Thyroid gland (tissue), 4 donors: ENCODE data around the gene ATAD1. TPM values are rescaled to one million over a fixed set of nuclear protein-coding genes. Genes with fewer than 3 reads are reported as not detected.
"Not testable (repeated sequence)": the region's sequence is repeated elsewhere in the genome, so short reads cannot be mapped to it uniquely, and the experiment has no call there.

Experiments
- DNase-seq, 2 donors: peaks; one replicate each; pipeline ENCODE4 v3.0.0-alpha.2; 2019
- H3K27ac ChIP-seq, 3 donors: fragments of 200-600 bp; sonication (generic); 1 replicate in 2 of 3; 2 replicates in 1 of 3; pipeline ENCODE4 v1.5.1; 2016 to 2019; ENCODE audit warnings: mild to moderate bottlenecking in 1 of 3, moderate library complexity in 1 of 3
- H3K27me3 ChIP-seq: fragments of 200-600 bp; sonication (generic); one replicate; pipeline ENCODE4 v1.5.1; 2019
- H3K36me3 ChIP-seq, 2 donors: fragments of 200-600 bp; sonication (generic); one replicate each; pipeline ENCODE4 v1.5.1; 2016 to 2019
- H3K4me1 ChIP-seq, 2 donors: fragments of 200-600 bp; sonication (generic); one replicate each; pipeline ENCODE4 v1.5.1; 2017 to 2019
- H3K4me3 ChIP-seq, 3 donors: fragments of 200-600 bp; sonication (generic); replicated peaks in 1 of 3; 1 replicate in 2 of 3; 2 replicates in 1 of 3; pipeline ENCODE4 v1.5.1; 2016; ENCODE audit warnings: mild to moderate bottlenecking in 1 of 3
- H3K9me3 ChIP-seq: fragments of 200-600 bp; sonication (generic); one replicate; pipeline ENCODE4 v1.5.1; 2017
- POLR2A ChIP-seq, 2 donors: fragments of 450-650 bp; IDR thresholded peaks; one replicate each; pipeline ENCODE4 v1.6.1; 2017; ENCODE audit warnings: antibody characterized with exemption in 2 of 2, mild to moderate bottlenecking in 2 of 2, moderate library complexity in 1 of 2
- WGBS, 2 donors: methylation state at CpG; one replicate each; pipeline ENCODE4 v1.1.5; 2017; 5-methylcytosine and 5-hydroxymethylcytosine counted together
- intact Hi-C: fragments of 100-400 bp; cut with DNase I; formaldehyde crosslinking; loops from one replicate; pipeline ENCODE4 v1.15.1; 2023
- total RNA-seq, 4 donors: library from RNA; depleted of rRNA; stranded (reverse); fragments of >200 nt; gene quantifications; one replicate each; pipeline ENCODE4 v1.2.3, GENCODE V29; 2016
- TF ChIP-seq, protein P1 (sequence below), 6 experiments: fragments of 200-600 bp in 3 of 6; fragments of 450-650 bp in 3 of 6; sonication (generic) in 3 of 6; IDR thresholded peaks; one replicate each; pipeline ENCODE4 v1.5.1; 2016 to 2019; ENCODE audit warnings: antibody characterized with exemption in 6 of 6, mild to moderate bottlenecking in 2 of 6, inconsistent platforms in 1 of 6, moderate library complexity in 1 of 6

ATAD1 gene
- total RNA-seq, 4 donors from 2014 or later: 40.3 to 72.1 (median 53.7) TPM

DNA sequence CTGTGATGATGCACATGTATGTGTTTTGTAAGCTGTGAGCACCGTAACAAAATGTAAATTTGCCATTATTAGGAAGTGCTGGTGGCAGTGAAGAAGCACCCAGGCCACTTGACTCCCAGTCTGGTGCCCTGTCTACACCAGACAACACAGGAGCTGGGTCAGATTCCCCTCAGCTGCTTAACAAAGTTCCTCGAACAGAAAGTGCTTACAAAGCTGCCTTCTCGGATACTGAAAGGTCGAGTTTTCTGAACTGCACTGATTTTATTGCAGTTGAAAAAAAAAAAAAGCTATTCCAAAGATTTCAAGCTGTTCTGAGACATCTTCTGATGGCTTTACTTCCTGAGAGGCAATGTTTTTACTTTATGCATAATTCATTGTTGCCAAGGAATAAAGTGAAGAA lies 71.1 kb downstream of the ATAD1 start:
- no peak for DNase-seq
- 65 to 76% methylated on average over 4 of the region's 4 CpGs for WGBS, 2 donors
- no peaks in the 10 kb centered on the region for H3K4me1 ChIP-seq
- intact Hi-C loops: no loop called here
- H3K36me3 ChIP-seq: no peaks in the 10 kb centered on the region
- no peaks in the 10 kb centered on the region for H3K9me3 ChIP-seq
- H3K27me3 ChIP-seq: no peaks in the 10 kb centered on the region
- H3K4me3 ChIP-seq: no peak overlapping the region
- TF ChIP-seq POLR2A (IDR thresholded peaks at IDR 0.05): no peak
- no peak overlapping the region for H3K27ac ChIP-seq

- TF ChIP-seq, protein P1, sequence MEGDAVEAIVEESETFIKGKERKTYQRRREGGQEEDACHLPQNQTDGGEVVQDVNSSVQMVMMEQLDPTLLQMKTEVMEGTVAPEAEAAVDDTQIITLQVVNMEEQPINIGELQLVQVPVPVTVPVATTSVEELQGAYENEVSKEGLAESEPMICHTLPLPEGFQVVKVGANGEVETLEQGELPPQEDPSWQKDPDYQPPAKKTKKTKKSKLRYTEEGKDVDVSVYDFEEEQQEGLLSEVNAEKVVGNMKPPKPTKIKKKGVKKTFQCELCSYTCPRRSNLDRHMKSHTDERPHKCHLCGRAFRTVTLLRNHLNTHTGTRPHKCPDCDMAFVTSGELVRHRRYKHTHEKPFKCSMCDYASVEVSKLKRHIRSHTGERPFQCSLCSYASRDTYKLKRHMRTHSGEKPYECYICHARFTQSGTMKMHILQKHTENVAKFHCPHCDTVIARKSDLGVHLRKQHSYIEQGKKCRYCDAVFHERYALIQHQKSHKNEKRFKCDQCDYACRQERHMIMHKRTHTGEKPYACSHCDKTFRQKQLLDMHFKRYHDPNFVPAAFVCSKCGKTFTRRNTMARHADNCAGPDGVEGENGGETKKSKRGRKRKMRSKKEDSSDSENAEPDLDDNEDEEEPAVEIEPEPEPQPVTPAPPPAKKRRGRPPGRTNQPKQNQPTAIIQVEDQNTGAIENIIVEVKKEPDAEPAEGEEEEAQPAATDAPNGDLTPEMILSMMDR (IDR thresholded peaks at IDR 0.05): no peak
- TF ChIP-seq POLR2A (IDR thresholded peaks at IDR 0.05): no peak
- no peak overlapping the region for H3K4me3 ChIP-seq
- WGBS, 2 donors: 91 to 94% methylated on average over 2 of the region's 2 CpGs
- no peaks in the 10 kb centered on the region for H3K27me3 ChIP-seq
- no peaks in the 10 kb centered on the region for H3K9me3 ChIP-seq
- H3K36me3 ChIP-seq: no peaks in the 10 kb centered on the region
- H3K4me1 ChIP-seq: no peaks in the 10 kb centered on the region
- no peak for DNase-seq
- no peak overlapping the region for H3K27ac ChIP-seq
- intact Hi-C loops: no loop called here
Observed at GRCh38 chr10:87744606-87745005, 73.4 kb downstream of the ATAD1 start.

- H3K36me3 ChIP-seq, H3K27me3 ChIP-seq, H3K4me3 ChIP-seq, DNase-seq, H3K4me1 ChIP-seq, H3K27ac ChIP-seq, H3K9me3 ChIP-seq, intact Hi-C loops: not testable (repeated sequence)
- 96% methylated on average over 18 of the region's 18 CpGs for WGBS, 2 donors
Observed at GRCh38 chr10:87742992-87743610, 74.9 kb downstream of the ATAD1 start.

GRCh38 chr10:87740254-87740655 lies 77.8 kb downstream of the ATAD1 start:
- Histone ChIP-seq H3K27ac (no peak overlapping the region), H3K9me3 (no peaks in the 10 kb centered on the region), H3K36me3 (no peaks in the 10 kb centered on the region), H3K27me3 (no peaks in the 10 kb centered on the region), H3K4me3 (no peak overlapping the region), H3K4me1 (no peaks in the 10 kb centered on the region)
- intact Hi-C loops: no loop called here
- TF ChIP-seq, protein P1 (IDR thresholded peaks at IDR 0.05): no peak
- TF ChIP-seq POLR2A (IDR thresholded peaks at IDR 0.05): no peak
- no peak for DNase-seq

- WGBS, 2 donors: 83 to 89% methylated on average over 4 of the region's 4 CpGs
- intact Hi-C loops: loop anchor here (5.0 kb wide), 1 partner anchor 82 kb away; the partner anchor contains the start of gene PAPSS2
- Histone ChIP-seq H3K4me1 (peaks cover 4 to 5% of the 10 kb centered on the region in 2 donors), H3K27ac (no peak overlapping the region), H3K27me3 (no peaks in the 10 kb centered on the region), H3K4me3 (no peak overlapping the region), H3K9me3 (no peaks in the 10 kb centered on the region), H3K36me3 (no peaks in the 10 kb centered on the region)
- DNase-seq: no peak
- no peak for TF ChIP-seq POLR2A (IDR thresholded peaks at IDR 0.05)
- TF ChIP-seq, protein P1 (IDR thresholded peaks at IDR 0.05): no peak
Observed at GRCh38 chr10:87739703-87740102, 78.3 kb downstream of the ATAD1 start.

- not testable (repeated sequence) for H3K4me3 ChIP-seq, H3K9me3 ChIP-seq, H3K27ac ChIP-seq, H3K36me3 ChIP-seq, H3K4me1 ChIP-seq, H3K27me3 ChIP-seq, DNase-seq
- WGBS, 2 donors: 94 to 95% methylated on average over 1 of the region's 1 CpG
- intact Hi-C loops: loop anchor here (5.0 kb wide), 1 partner anchor 81 kb away; the partner anchor contains the start of gene PAPSS2
Observed at GRCh38 chr10:87738253-87738652, 79.8 kb downstream of the ATAD1 start.
